ENCODE results near the gene LRRC4.

- no peak for TF ChIP-seq ZNF274 (IDR thresholded peaks at IDR 0.05; ENCODE audit: low read depth, low read length)
- no peak for TF ChIP-seq YY1 (IDR thresholded peaks at IDR 0.05; ENCODE audit: insufficient read depth, insufficient read length)
Measured at GRCh38 chr7:128019288-128019687, 11.9 kb downstream of the LRRC4 start.

All from NT2/D1 (cell line).